Bronchial epithelial cell (primary cell): ENCODE data around the gene AGTPBP1. TPM values are rescaled to one million over a fixed set of nuclear protein-coding genes. Genes with fewer than 3 reads are reported as not detected.
"Not testable (repeated sequence)": the region's sequence is repeated elsewhere in the genome, so short reads cannot be mapped to it uniquely, and the experiment has no call there.

Experiments used
- DNase-seq: peaks from one replicate; pipeline ENCODE4 v3.0.0-alpha.2; 2010; ENCODE audit warnings: low read depth
- FAIRE-seq: peaks from 2 replicates; lab custom pipeline; 2011; peaks lifted over from hg19 to GRCh38; lab: Jason Lieb, UNC
- H3K27me3 ChIP-seq: 2 replicates; pipeline ENCODE4 v1.5.1; 2011; ENCODE audit warnings: low read length; ENCODE audit not compliant: control insufficient read depth, insufficient read depth
- H3K36me3 ChIP-seq: 2 replicates; pipeline ENCODE4 v1.5.1; 2011; ENCODE audit warnings: low read length; ENCODE audit not compliant: control insufficient read depth, insufficient read depth
- H3K4me3 ChIP-seq: 2 replicates; pipeline ENCODE4 v1.5.1; 2011; ENCODE audit warnings: mild to moderate bottlenecking, low read depth, low read length, control low read depth
- CTCF ChIP-seq: IDR thresholded peaks from 2 replicates; pipeline ENCODE4 v1.5.1; 2011; ENCODE audit warnings: mild to moderate bottlenecking, moderate library complexity, low read length, control low read depth, inconsistent platforms; ENCODE audit not compliant: insufficient read depth, severe bottlenecking
- total RNA-seq: library from RNA; depleted of rRNA; stranded (reverse); fragments of >200 nt; gene quantifications from 2 replicates; pipeline ENCODE4 v1.2.1, GENCODE V29; 2014

Gene AGTPBP1
- total RNA-seq, 1 donor from 2014 or later, result 24.2 TPM

- Histone ChIP-seq H3K36me3 (no peaks in the 10 kb centered on the region), H3K4me3 (no peak overlapping the region), H3K27me3 (no peaks in the 10 kb centered on the region)
- no peak for TF ChIP-seq CTCF
- DNase-seq, result no peak
- no peak for FAIRE-seq
Observed at GRCh38 chr9:85599540-85600105, 142.1 kb downstream of the AGTPBP1 start.

GRCh38 chr9:85594316-85594715 lies 147.4 kb downstream of the AGTPBP1 start:
- TF ChIP-seq CTCF, result no peak
- no peaks in the 10 kb centered on the region for H3K36me3 ChIP-seq
- FAIRE-seq (no peak), DNase-seq (no peak)
- H3K27me3 ChIP-seq, result no peaks in the 10 kb centered on the region
- no peak overlapping the region for H3K4me3 ChIP-seq

GRCh38 chr9:85586684-85587083 lies 155.1 kb downstream of the AGTPBP1 start:
- DNase-seq (no peak), FAIRE-seq (no peak)
- Histone ChIP-seq H3K36me3 (no peaks in the 10 kb centered on the region), H3K4me3 (no peak overlapping the region), H3K27me3 (no peaks in the 10 kb centered on the region)
- no peak for TF ChIP-seq CTCF

- Histone ChIP-seq H3K27me3 (no peaks in the 10 kb centered on the region), H3K4me3 (no peak overlapping the region), H3K36me3 (no peaks in the 10 kb centered on the region)
- DNase-seq (no peak), FAIRE-seq (no peak)
- TF ChIP-seq CTCF, result no peak
Observed at GRCh38 chr9:85577353-85577952, 164.3 kb downstream of the AGTPBP1 start.

- H3K27me3 ChIP-seq, result no peaks in the 10 kb centered on the region
- H3K36me3 ChIP-seq, result no peaks in the 10 kb centered on the region
- FAIRE-seq (no peak), DNase-seq (no peak)
- no peak for TF ChIP-seq CTCF
- H3K4me3 ChIP-seq, result no peak overlapping the region
Observed at GRCh38 chr9:85575868-85576267, 165.9 kb downstream of the AGTPBP1 start.

- H3K4me3 ChIP-seq, H3K27me3 ChIP-seq, FAIRE-seq, H3K36me3 ChIP-seq, DNase-seq: not testable (repeated sequence)
Observed at GRCh38 chr9:85573546-85573945, 168.2 kb downstream of the AGTPBP1 start.

GRCh38 chr9:85572917-85573316 lies 168.8 kb downstream of the AGTPBP1 start:
- H3K27me3 ChIP-seq, FAIRE-seq, H3K4me3 ChIP-seq, H3K36me3 ChIP-seq, DNase-seq: not testable (repeated sequence)
